Vagina (tissue), 2 donors: ENCODE measurements around the gene KRT1.

Experiments used
- POLR2A ChIP-seq, 2 donors: fragments of 450-650 bp; IDR thresholded peaks; one replicate each; pipeline ENCODE4 v1.6.1; 2017; ENCODE audit warnings: antibody characterized with exemption in 2 of 2, mild to moderate bottlenecking in 2 of 2, moderate library complexity in 2 of 2
- POLR2AphosphoS5 ChIP-seq, 2 donors: sonication (generic); formaldehyde crosslinking; IDR thresholded peaks; one replicate each; pipeline ENCODE4 v1.9.0; 2017; ENCODE audit warnings: antibody characterized with exemption in 2 of 2, mild to moderate bottlenecking in 2 of 2, low read depth in 1 of 2; ENCODE audit not compliant: insufficient read depth in 1 of 2
- TF ChIP-seq, protein P1 (sequence below), 3 experiments: fragments of 450-650 bp in 2 of 3; fragments of 200-600 bp in 1 of 3; sonication (generic) in 1 of 3; IDR thresholded peaks; one replicate each; pipeline ENCODE4 v1.5.1; 2017 to 2019; ENCODE audit warnings: antibody characterized with exemption in 3 of 3, mild to moderate bottlenecking in 2 of 3, moderate library complexity in 2 of 3

DNA sequence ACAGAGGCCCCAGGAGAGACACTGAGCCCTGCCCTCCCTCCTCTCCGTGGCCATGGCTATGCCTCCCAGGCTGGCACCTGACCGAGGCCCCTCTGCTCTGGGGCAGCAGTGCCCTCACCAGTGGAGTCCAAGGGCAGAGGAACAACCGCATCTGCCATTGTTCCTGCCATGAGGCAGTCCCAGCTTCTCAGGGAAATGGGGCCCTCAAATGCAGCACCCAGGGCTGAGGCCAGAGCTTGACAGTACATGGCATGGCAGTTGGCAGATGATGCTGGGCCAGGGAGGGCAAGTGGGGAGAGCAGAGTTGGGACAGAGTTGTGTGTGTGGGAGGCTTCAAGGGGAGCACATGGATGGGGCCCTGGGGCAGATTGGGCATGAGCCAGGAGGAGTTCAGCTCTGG is 44.2 kb upstream of the KRT1 start:
- TF ChIP-seq POLR2A (IDR thresholded peaks at IDR 0.05) (no peak), POLR2AphosphoS5 (IDR thresholded peaks at IDR 0.05; ENCODE audit: insufficient read depth in 1 of 2, low read depth in 1 of 2) (no peak)
- TF ChIP-seq, protein P1, sequence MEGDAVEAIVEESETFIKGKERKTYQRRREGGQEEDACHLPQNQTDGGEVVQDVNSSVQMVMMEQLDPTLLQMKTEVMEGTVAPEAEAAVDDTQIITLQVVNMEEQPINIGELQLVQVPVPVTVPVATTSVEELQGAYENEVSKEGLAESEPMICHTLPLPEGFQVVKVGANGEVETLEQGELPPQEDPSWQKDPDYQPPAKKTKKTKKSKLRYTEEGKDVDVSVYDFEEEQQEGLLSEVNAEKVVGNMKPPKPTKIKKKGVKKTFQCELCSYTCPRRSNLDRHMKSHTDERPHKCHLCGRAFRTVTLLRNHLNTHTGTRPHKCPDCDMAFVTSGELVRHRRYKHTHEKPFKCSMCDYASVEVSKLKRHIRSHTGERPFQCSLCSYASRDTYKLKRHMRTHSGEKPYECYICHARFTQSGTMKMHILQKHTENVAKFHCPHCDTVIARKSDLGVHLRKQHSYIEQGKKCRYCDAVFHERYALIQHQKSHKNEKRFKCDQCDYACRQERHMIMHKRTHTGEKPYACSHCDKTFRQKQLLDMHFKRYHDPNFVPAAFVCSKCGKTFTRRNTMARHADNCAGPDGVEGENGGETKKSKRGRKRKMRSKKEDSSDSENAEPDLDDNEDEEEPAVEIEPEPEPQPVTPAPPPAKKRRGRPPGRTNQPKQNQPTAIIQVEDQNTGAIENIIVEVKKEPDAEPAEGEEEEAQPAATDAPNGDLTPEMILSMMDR (IDR thresholded peaks at IDR 0.05): no peak
